GM19025 (cell line): ENCODE results near the gene SLC25A3.
"Not testable (repeated sequence)": the region's sequence is repeated elsewhere in the genome, so short reads cannot be mapped to it uniquely, and the experiment has no call there.

Source experiments
- ATAC-seq: cut with Tn5 transposase; IDR thresholded peaks from one replicate; pipeline ENCODE4 v1.9.1; 2021; ENCODE audit warnings: mild to moderate bottlenecking, low read depth, moderate library complexity; ENCODE audit not compliant: unreplicated experiment

Gene SLC25A3

DNA sequence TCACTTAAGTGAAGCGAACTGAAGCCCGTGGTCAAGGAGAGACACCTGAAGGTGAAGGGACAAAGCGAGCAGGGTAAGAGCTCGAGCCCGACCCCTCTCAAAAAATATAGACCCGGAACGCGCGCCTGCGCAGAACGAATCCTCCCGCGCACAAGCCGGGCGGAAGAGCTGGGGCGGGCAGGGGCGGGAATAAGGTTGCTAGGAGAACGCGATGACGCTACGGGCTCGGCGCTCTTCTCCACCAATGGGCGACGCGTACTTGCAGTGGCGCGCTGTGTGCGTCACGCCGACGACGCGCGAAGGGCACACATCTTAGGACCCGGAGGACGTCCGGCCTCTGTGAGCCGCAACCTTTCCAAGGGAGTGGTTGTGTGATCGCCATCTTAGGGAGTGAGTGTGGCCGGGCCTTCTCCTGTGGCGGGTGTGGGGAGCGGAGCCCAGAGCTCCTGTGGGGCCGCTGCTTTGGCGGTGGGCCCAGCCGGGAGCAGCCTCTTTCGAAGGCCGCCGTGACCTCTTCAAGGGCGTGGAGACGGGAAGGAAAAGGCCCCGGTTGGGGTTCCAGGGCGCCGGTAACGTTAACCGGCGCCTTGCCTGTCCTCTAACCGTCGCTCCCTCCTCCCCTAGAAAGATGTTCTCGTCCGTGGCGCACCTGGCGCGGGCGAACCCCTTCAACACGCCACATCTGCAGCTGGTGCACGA lies at the start of gene SLC25A3:
Gene SLC25A3, plus strand, starts transcription at position 336 of the 699 bp plus-strand sequence. Its CDS starts 293 bp downstream, at position 629.
- ATAC-seq: peak; percentile 99

GRCh38 chr12:98543701-98544100 lies 49.8 kb upstream of the SLC25A3 start:
- ATAC-seq: no peak

GRCh38 chr12:98544751-98545150 lies 48.7 kb upstream of the SLC25A3 start:
- ATAC-seq: no peak

DNA sequence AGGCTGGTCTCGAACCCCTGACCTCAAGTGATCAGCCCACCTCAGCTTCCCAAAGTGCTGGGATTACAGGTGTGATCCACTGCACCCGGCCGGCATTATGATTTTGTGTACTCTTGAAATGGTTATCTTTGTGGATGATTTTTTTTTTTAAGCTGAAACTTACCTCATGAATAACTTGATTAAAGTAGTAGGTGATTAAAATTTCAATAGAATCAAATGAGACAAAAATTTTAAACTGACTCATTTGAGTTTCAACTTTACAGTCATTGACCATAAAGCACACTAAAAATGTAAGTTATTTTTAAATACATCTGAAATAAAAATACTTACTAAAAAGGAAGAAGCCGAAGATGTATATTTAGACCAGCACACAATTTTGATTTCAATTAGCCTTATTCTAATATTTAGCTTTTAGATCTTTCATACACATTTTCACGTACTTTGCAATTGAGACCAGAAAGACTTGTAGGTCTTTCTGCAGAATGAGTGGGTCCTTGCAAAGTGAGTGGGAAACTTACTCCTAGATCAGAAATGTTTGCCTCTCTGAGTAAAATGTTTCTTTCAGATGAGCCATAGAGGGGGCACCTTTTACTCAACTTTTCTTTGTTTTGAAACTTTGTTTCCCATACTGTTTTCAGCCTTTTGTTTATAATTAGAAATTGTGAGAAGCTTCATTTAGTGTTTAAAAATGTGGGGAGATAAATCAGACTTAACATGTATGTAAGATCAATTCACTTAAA lies 43.9 kb upstream of the SLC25A3 start:
- ATAC-seq: no peak

GRCh38 chr12:98551787-98552186 lies 41.7 kb upstream of the SLC25A3 start:
- ATAC-seq: no peak

DNA sequence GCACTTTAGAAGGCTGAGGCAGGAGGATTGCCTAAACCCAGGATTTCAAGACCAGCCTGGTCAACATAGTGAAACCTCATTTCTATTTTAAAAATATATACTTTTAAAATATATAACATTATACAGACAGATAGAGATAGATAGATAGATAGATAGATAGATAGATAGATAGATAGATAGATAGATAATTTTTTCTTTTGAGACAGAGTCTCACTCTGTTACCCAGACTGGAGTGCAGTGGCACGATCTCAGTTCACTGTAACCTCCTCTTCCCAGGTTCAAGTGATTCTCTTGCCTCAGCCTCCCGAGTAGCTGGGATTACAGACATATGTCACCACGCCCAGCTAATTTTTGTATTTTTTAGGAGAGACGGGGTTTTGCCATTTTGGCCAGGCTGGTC lies 35.4 kb upstream of the SLC25A3 start:
- not testable (repeated sequence) for ATAC-seq

DNA sequence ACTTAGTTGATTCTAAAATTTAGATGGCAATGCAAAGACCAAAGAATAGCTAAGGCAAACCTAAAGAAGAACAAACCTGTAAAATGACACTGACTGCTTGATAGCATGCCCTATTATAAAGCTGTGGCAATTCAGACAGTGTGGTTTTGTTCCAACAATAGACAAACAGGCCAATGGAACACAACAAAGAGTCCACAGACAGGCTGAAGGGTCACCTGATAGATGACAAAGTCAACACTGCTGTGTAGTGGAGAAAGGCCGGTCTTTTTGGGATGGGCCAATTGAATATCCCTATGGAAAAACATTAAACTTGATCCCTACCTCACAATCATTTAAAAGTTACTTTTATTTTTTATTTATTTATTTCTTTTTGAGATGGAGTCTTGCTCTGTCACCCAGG lies 33.8 kb upstream of the SLC25A3 start:
- ATAC-seq: no peak

DNA sequence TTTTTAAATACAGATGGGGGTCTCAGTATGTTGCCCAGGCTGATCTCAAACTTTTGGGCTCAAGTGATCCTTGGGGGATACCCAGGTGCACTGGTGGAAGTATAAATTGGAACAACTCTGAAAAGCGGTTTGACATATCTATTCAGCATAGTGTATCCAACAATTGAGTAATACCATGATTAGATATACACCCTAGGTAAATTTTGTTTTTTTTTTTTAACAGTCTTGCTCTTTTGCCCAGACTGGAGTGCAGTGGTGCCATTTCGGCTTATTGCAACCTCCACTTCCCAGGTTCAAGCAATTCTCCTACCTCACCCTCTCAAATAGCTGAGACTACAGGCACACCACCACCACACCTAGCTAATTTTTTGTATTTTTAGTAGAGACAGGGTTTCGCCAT lies 31.6 kb upstream of the SLC25A3 start:
- no peak for ATAC-seq

DNA sequence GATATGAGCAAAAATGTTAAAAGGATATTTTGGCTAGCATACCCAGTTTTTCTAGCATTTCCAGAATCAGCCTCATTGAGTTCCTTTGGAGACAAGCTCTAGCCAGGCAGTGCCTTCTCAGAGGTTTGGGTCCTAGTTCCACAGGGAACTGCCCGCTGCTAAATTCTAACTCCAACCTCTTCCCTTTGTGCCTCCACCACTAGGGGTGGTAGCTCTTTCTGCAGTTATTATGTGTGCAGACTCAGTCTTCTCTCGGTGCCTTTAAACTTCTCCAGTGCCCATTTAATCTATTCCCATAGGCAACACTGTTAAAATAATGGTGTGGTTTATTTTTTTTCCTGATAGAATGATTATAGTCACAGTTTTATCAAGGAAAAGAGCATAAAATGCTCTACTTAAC lies 21.5 kb upstream of the SLC25A3 start:
- no peak for ATAC-seq

DNA sequence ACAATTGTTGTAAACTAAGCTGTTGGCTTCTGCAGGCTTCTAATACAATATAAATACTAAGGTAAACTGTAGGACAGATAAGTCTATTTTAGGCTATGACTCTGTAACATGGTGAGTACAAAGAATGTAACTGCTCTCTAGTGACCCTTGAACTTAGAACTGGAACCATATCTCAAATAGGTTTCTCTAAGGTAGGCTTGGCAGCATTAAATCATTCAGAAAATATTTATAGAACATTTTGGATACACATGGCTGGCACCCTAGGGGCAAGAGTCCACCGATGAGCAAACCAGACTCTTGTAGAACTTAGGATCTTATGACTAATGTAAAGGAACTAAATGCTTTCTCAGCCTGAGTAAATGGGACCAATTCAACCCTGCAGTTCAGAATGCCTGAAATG lies 19.4 kb upstream of the SLC25A3 start:
- ATAC-seq: no peak

DNA sequence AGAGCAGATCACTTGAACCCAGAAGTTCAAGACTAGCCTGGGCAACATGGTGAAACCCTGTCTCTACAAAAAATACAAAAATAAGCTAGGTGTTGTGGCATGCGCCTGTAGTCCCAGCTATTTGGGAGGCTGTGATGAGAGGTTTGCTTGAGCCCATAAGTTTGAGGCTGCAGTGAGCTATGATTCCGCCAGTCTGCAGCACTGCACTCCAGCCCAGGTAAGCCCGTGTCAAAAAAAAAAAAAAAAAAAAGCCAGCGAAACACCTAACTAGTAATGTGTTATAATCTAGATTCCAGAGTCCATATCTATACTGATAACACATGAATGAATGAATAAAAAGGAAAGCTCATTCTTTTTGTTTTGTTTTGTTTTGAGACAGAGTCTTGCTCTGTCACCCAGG lies 18.5 kb upstream of the SLC25A3 start:
- no peak for ATAC-seq

- ATAC-seq: not testable (repeated sequence)
Measured at GRCh38 chr12:98576795-98577194, 16.7 kb upstream of the SLC25A3 start.

DNA sequence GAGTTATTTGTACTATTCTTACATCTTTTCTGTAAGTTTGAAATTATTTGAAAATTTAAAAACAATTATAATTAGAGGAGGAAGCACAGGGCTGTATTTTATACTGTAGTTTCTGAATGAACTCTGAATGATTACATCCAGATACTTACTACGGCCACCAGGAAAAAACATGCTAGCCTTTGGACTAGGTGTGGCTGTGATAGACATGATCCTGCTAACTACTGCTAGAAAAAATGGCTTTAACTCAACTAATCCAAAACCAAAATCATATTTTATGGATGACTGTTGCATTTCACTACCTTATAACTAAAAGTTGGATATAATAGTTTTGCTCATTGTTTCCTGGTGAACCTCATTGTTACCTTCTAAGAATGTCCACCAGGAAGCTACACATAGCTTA lies 15.1 kb upstream of the SLC25A3 start:
- no peak for ATAC-seq

DNA sequence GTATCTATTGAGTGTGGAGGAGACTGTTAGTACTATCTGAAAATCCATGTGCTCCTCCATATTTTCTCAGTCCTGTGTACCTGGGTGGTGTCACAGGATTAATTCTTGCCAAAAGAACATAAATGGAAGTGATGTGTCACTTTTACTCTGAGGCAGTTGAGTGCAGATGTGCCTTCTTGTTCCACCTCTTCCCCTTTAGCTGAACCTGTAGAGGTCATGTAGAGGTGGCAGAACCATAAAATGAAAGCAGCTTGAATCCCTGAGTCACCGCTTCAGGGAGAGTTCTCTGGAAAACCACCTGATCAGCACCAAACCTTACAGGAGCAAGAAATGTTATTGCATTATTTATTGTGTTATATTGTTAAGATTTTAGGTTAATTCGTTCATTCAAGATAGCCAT lies 14.7 kb upstream of the SLC25A3 start:
- ATAC-seq: no peak

DNA sequence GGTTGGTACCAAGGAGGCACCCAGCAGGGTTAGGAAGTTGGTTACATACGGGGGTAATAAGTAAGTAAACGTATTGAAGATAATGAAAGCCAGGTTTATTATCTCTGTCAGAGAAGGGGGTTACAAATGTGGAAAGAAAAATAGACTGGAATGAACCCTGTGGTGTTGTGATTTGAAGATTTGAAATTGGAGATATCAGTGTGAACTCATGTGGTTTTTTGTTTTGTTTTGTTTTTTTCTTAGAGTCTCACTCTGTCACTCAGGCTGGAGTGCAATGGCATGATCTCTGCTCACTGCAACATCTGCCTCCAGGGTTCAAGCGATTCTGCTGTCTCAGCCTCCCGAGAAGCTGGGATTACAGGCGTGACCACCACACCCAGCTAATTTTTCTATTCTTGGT lies 14.1 kb upstream of the SLC25A3 start:
- ATAC-seq: no peak

DNA sequence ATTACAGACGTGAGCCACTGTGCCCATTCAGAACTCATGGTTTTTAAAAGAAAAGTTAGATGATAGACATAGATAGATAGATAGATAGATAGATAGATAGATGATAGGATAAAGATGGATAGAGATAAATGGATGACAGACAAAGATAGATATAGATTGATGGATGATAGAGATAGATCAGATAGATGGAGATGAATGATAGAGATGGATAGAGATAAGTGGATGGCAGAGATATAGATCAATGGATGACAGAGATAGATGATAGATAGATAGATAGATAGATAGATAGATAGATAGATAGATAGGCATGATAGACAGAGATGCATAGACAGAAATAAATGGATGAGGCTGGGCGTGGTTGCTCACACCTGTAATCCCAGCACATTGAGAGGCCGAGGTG lies 13.7 kb upstream of the SLC25A3 start:
- ATAC-seq: no peak

DNA sequence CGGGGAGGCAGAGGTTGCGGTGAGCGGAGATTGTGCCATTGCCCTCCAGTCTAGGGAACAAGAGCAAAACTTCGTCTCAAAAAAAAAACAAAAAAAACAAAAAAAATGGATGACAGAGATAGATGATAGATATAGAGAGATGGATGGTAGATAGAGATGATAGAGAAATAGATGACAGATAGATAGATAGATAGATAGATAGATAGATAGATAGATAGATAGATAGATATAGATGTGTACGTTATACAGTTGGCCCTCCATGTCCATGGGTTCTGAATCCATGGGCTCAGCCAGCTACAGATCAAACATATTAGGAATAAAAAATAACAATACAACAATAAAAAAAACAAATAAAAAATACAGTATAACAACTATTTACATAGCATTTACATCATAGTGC lies 12.8 kb upstream of the SLC25A3 start:
- no peak for ATAC-seq

GRCh38 chr12:98581101-98581500 lies 12.4 kb upstream of the SLC25A3 start:
- ATAC-seq: no peak

DNA sequence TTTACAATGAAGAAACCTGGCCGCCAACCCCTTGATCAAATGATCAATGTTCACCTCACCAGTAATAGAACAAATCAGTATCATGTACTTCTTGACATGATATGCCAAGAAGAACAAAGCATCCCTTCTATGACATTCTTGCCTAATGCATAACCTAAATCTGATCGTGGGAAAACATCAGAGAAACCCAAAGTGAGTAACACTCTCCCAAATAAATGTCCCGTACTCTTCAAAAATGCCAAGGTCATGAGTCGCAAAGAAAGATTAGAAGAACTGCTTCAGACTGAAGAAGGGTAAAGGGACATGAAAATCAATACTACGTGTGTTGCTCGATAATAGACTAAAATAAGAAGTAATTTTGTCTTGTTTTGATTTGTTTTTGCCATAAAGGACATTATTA lies 11.4 kb upstream of the SLC25A3 start:
- no peak for ATAC-seq

GRCh38 chr12:98587084-98587483 lies 6.4 kb upstream of the SLC25A3 start:
- no peak for ATAC-seq

- ATAC-seq: no peak
Measured at GRCh38 chr12:98591209-98591608, 2.3 kb upstream of the SLC25A3 start.

DNA sequence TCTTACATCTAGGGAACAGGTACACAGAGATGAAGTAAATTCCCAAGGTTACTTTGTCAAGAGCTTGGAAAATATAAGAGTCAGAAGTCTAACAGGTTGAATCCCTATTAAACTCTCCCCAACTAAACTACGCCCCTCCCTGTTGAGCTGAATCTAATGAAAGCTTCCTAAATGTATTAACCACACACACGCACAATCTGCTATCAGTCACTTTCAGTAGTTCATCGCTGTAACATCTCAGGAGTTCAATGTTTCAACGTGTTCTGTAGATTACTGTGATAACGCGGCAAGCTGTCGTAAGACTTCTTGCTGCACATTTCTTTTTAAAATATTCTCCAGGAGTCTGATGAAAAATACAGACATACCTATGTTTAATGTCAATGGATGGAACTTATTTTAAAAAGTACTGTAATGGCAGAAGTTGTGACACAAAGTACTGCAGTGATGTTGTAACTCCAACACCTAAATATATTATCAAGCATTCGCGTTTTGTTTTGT lies 612 bp upstream of the SLC25A3 start:
- no peak for ATAC-seq
